Right lobe of liver (tissue), 6 donors: ENCODE results near the gene KAT6B. TPM values are rescaled to one million over a fixed set of nuclear protein-coding genes. Genes with fewer than 3 reads are reported as not detected.

Experiments used
- ATAC-seq, 4 donors: fragments of 200-7000 bp; cut with Tn5 transposase; one replicate each; pipeline ENCODE4 v1.9.1; 2020; ENCODE audit warnings: mild to moderate bottlenecking in 4 of 4, moderate library complexity in 4 of 4
- DNase-seq, 3 donors: peaks; one replicate each; pipeline ENCODE4 v3.0.0-alpha.2; 2020
- H3K27ac ChIP-seq, 3 donors: fragments of 200-600 bp; one replicate each; pipeline ENCODE4 v1.8.0; 2022
- H3K27me3 ChIP-seq, 2 donors: fragments of 200-600 bp; one replicate each; pipeline ENCODE4 v1.8.0; 2022
- H3K36me3 ChIP-seq, 4 donors: fragments of 200-600 bp; sonication (generic) in 1 of 4; one replicate each; pipeline versions ENCODE4 v1.5.1 to v1.8.0; 2017 to 2022; ENCODE audit warnings: control low read depth in 1 of 4
- H3K4me1 ChIP-seq, 4 donors: fragments of 200-600 bp; sonication (generic) in 1 of 4; one replicate each; pipeline versions ENCODE4 v1.5.1 to v1.8.0; 2017 to 2022; ENCODE audit warnings: control low read depth in 1 of 4
- H3K4me3 ChIP-seq, 3 donors: fragments of 200-600 bp; one replicate each; pipeline ENCODE4 v1.8.0; 2022
- H3K9me3 ChIP-seq, 4 donors: fragments of 200-600 bp; sonication (generic) in 1 of 4; one replicate each; pipeline versions ENCODE4 v1.5.1 to v1.8.0; 2017 to 2022; ENCODE audit warnings: control low read depth in 1 of 4
- POLR2A ChIP-seq: fragments of 450-650 bp; IDR thresholded peaks from one replicate; pipeline ENCODE4 v1.6.1; 2017; ENCODE audit warnings: antibody characterized with exemption, mild to moderate bottlenecking
- WGBS: methylation state at CpG from one replicate; pipeline ENCODE4 v1.1.6; 2018; ENCODE audit warnings: low coverage, low lambda C conversion rate; ENCODE audit not compliant: insufficient coverage; ENCODE audit errors: missing lambda C conversion rate; 5-methylcytosine and 5-hydroxymethylcytosine counted together
- intact Hi-C, 2 donors: fragments of 100-400 bp; cut with DNase I; formaldehyde crosslinking; loops; one replicate each; pipeline versions ENCODE4 v1.11.2 to v1.14.1; 2022
- total RNA-seq, 6 experiments: library from RNA; depleted of rRNA in 2 of 6; stranded (reverse); fragments of >200 nt in 2 of 6; fragmentation: NEBNext Ultra II Directional in 3 of 6; extraction: Animal tissue kit (Norgen Biotek cat#: 25700) in 3 of 6; gene quantifications; one replicate each; pipeline versions ENCODE4 v1.1.0 to v1.2.4, GENCODE V29; 2016 to 2023
- TF ChIP-seq, protein P1 (sequence below), 4 donors: fragments of 200-600 bp in 3 of 4; fragments of 450-650 bp in 1 of 4; IDR thresholded peaks; one replicate each; pipeline versions ENCODE4 v1.5.1 to v1.8.0; 2016 to 2022; ENCODE audit warnings: antibody characterized with exemption in 4 of 4, mild to moderate bottlenecking in 2 of 4
- donor health status: DM: no; HTN: yes; CAD: no.
- donor health status: DM: no; HTN: no; CAD: no.
- donor health status: DM: no; HTN: no; CAD: no.
- donor health status: DM: no; HTN: yes; CAD: no.
- donor health status: DM: no; HTN: yes; CAD: no.

KAT6B gene
- total RNA-seq, 6 experiments from 2014 or later, result 9.2 to 17.1 (median 10.3) TPM

- no peaks in the 10 kb centered on the region for H3K9me3 ChIP-seq
- no peaks in the 10 kb centered on the region for H3K4me1 ChIP-seq
- 60% methylated on average over 2 of the region's 2 CpGs for WGBS
- intact Hi-C loops, result no loop called here
- DNase-seq, result no peak
- no peak overlapping the region for H3K4me3 ChIP-seq
- H3K27me3 ChIP-seq, result no peaks in the 10 kb centered on the region
- no peak for TF ChIP-seq POLR2A
- TF ChIP-seq, protein P1, sequence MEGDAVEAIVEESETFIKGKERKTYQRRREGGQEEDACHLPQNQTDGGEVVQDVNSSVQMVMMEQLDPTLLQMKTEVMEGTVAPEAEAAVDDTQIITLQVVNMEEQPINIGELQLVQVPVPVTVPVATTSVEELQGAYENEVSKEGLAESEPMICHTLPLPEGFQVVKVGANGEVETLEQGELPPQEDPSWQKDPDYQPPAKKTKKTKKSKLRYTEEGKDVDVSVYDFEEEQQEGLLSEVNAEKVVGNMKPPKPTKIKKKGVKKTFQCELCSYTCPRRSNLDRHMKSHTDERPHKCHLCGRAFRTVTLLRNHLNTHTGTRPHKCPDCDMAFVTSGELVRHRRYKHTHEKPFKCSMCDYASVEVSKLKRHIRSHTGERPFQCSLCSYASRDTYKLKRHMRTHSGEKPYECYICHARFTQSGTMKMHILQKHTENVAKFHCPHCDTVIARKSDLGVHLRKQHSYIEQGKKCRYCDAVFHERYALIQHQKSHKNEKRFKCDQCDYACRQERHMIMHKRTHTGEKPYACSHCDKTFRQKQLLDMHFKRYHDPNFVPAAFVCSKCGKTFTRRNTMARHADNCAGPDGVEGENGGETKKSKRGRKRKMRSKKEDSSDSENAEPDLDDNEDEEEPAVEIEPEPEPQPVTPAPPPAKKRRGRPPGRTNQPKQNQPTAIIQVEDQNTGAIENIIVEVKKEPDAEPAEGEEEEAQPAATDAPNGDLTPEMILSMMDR (IDR thresholded peaks at IDR 0.05), result no peak
- ATAC-seq, result no peak
- H3K27ac ChIP-seq, result no peak overlapping the region
- no peaks in the 10 kb centered on the region for H3K36me3 ChIP-seq
Measured at GRCh38 chr10:74863551-74863950, 37.2 kb downstream of the KAT6B start.

DNA sequence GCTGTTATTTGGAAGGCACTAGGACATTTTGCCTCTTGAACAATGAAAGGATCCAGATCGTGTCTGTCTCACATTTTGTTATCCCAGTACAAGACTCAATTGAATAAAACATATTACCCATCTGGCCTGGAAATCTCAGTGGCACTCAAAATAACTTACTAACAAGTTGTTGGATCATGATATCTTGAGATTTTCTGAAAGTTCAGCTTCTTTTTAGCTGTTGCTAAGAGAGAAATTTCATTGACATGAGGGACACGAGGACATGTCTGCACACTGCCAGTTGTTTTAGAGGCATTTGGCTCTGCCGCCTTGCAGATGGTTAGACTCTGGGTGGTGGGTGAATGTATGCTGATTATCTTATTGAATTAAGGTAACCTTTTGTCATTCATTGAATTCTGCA is 41.0 kb downstream of the KAT6B start:
- H3K27me3 ChIP-seq, result no peaks in the 10 kb centered on the region
- no peaks in the 10 kb centered on the region for H3K36me3 ChIP-seq
- intact Hi-C loops, result no loop called here
- H3K9me3 ChIP-seq, result no peaks in the 10 kb centered on the region
- TF ChIP-seq POLR2A, result no peak
- DNase-seq (no peak), ATAC-seq (no peak)
- H3K4me3 ChIP-seq, result no peak overlapping the region
- no peak overlapping the region for H3K27ac ChIP-seq
- no peaks in the 10 kb centered on the region for H3K4me1 ChIP-seq
- 100% methylated on average over 3 of the region's 3 CpGs for WGBS

GRCh38 chr10:74868392-74868977 is 42.1 kb downstream of the KAT6B start:
- no peak for DNase-seq
- Histone ChIP-seq H3K36me3 (no peaks in the 10 kb centered on the region), H3K27ac (no peak overlapping the region), H3K4me3 (no peak overlapping the region), H3K27me3 (no peaks in the 10 kb centered on the region), H3K9me3 (no peaks in the 10 kb centered on the region), H3K4me1 (no peaks in the 10 kb centered on the region)
- ATAC-seq, result no peak
- TF ChIP-seq POLR2A, result no peak
- TF ChIP-seq, protein P1 (IDR thresholded peaks at IDR 0.05), result no peak
- intact Hi-C loops, result no loop called here
- 92% methylated on average over 3 of the region's 3 CpGs for WGBS

DNA sequence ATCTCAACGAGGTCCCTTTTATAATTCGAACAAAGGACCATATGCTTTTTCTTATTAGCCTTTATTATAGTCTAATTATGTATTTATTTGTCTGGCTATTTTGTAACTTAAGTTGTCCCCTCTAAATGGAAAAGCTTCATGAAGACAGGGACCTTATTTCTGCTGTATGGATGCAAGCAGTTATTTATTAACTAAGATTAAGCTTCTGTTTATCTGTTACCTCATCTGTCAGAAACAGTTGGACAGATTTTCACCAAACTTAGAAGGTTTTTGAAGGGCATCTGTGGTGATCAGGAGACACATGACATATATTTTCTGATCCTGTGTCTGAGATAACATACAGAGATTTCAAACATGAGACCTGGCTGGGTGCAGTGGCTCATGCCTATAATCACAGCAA is 43.2 kb downstream of the KAT6B start:
- Histone ChIP-seq H3K4me3 (no peak overlapping the region), H3K9me3 (no peaks in the 10 kb centered on the region), H3K27me3 (no peaks in the 10 kb centered on the region), H3K27ac (no peak overlapping the region), H3K4me1 (no peaks in the 10 kb centered on the region), H3K36me3 (no peaks in the 10 kb centered on the region)
- WGBS, result 75% methylated on average over 2 of the region's 2 CpGs
- ATAC-seq (peak; percentile 35 to 69 (median 49)), DNase-seq (no peak)
- intact Hi-C loops, result no loop called here
- TF ChIP-seq POLR2A, result no peak
- TF ChIP-seq, protein P1 (IDR thresholded peaks at IDR 0.05), result no peak

DNA sequence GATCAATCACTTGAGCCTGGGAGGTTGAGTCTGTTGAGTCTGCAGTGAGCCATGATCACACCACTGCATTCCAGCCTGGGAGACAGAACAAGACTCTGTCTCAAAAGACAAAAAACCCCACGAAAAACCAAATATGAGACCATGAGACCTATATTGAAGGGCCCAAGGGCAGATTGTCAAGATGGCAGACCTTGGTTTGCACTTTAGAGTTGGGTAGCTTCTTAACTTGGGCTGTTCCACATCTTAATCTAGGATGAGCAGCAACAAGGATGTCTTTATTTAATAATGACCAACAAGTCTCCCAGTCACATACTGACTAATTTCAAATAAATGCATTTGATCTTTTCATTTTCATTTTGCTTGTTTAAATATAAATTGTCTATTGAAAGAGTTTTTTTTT is 43.8 kb downstream of the KAT6B start:
- Histone ChIP-seq H3K27me3 (no peaks in the 10 kb centered on the region), H3K4me3 (no peak overlapping the region), H3K4me1 (peaks cover 0 to 1% (median 0%) of the 10 kb centered on the region in 4 donors), H3K36me3 (no peaks in the 10 kb centered on the region), H3K27ac (no peak overlapping the region), H3K9me3 (no peaks in the 10 kb centered on the region)
- intact Hi-C loops, result no loop called here
- TF ChIP-seq POLR2A, result no peak
- TF ChIP-seq, protein P1 (IDR thresholded peaks at IDR 0.05), result no peak
- DNase-seq (no peak), ATAC-seq (no peak)
- WGBS, result 100% methylated on average over 1 of the region's 1 CpG
